Stimulated activated memory B cell treated with anti-CD40 and anti-IgM and Interleukin-4, amounts not matched to agents 10 μg/mL and 1 μg/mL and 100 μg/mL, for 72 hours (primary cell): ENCODE results near the gene ISLR2.

ENCODE experiments used
- ATAC-seq: fragments of 150-1000 bp; cut with Tn5 transposase; 2 replicates; pipeline ENCODE4 v1.10.0; 2021
- H3K27ac Mint-ChIP-seq: one replicate; pipeline ENCODE4 v1.8.0; 2022; ENCODE audit warnings: mild to moderate bottlenecking, mixed read lengths
- H3K27me3 Mint-ChIP-seq: one replicate; pipeline ENCODE4 v1.8.0; 2022; ENCODE audit warnings: mixed read lengths
- H3K36me3 Mint-ChIP-seq: one replicate; pipeline ENCODE4 v1.8.0; 2022; ENCODE audit warnings: mixed read lengths
- H3K4me1 Mint-ChIP-seq: one replicate; pipeline ENCODE4 v1.8.0; 2022; ENCODE audit warnings: mixed read lengths
- H3K4me3 Mint-ChIP-seq: one replicate; pipeline ENCODE4 v1.8.0; 2022; ENCODE audit warnings: mild to moderate bottlenecking, moderate library complexity, mixed read lengths
- H3K9me3 Mint-ChIP-seq: one replicate; pipeline ENCODE4 v1.8.0; 2022; ENCODE audit warnings: mixed read lengths

ISLR2 gene

GRCh38 chr15:74123658-74124057, 6.7 kb upstream of the ISLR2 start:
- no peak for ATAC-seq
- peaks cover 20% of the 10 kb centered on the region for H3K27me3 Mint-ChIP-seq
- no peak overlapping the region for H3K27ac Mint-ChIP-seq
- peaks cover 61% of the 10 kb centered on the region for H3K4me1 Mint-ChIP-seq
- no peak overlapping the region for H3K4me3 Mint-ChIP-seq
- H3K36me3 Mint-ChIP-seq, result no peaks in the 10 kb centered on the region
- H3K9me3 Mint-ChIP-seq, result no peaks in the 10 kb centered on the region

DNA sequence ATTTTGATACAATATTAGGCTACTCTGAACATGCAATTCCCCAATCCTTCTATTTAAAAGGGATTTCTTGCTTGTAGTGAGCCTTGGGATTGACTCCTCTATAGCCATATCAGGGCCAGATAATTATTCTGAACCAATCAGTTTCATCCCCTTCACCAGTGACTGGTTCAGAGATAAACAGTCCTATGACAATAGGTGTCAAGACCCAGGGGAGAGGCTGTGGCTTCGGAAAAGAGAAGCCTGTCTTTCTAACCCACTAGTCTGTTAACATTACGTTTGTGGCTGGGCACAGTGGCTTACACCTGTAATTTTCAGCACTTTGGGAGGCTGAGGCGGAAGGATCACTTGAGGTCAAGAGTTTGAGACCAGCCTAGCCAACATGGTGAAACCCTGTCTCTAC, 6.2 kb upstream of the ISLR2 start:
- Mint-ChIP-seq H3K9me3 (no peaks in the 10 kb centered on the region), H3K27ac (no peak overlapping the region), H3K4me3 (no peak overlapping the region), H3K27me3 (peaks cover 26% of the 10 kb centered on the region), H3K36me3 (no peaks in the 10 kb centered on the region), H3K4me1 (peaks cover 66% of the 10 kb centered on the region)
- no peak for ATAC-seq

- Mint-ChIP-seq H3K27ac (no peak overlapping the region), H3K27me3 (peaks cover 31% of the 10 kb centered on the region), H3K36me3 (no peaks in the 10 kb centered on the region)
These were observed 5.6 kb upstream of the ISLR2 start for GRCh38 chr15:74124759-74125158.

DNA sequence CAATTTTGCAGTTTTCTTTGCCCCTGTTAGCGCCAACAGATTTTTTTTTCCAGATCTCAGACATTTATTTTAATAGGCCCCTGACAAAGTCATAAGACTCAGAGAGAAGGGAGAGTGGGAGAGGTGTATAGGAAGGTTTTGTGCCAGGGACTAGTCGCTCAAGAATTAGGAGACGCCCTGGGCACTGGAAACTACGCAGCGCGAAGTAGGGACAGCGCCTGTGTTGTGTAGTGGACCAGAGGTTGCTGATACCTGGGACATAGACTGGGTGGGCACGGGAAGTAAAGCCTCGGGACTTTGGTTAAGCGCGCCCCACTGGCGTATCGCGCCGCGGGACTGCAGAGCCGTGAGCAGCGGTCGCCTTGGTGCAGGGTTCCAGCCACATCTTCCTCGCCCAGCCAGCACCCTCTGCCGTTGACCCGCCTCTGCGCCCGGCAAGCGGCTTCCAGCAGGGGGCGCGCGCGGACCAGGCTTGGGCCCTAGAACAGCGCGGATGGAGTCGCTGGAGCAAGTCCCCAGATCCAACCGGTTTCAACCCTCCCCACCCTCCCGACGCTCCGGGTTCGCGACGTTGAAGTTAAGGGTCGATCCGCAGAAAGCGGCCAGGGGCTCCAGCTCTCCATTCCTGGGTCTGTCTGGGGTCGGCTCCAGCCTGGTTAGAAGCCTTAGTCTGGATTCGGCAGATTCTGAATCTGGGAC, 3.0 kb upstream of the ISLR2 start:
- peak; percentile 89 for ATAC-seq
- Mint-ChIP-seq H3K27me3 (peaks cover 58% of the 10 kb centered on the region), H3K36me3 (no peaks in the 10 kb centered on the region), H3K27ac (no peak overlapping the region), H3K9me3 (no peaks in the 10 kb centered on the region), H3K4me1 (peaks cover 60% of the 10 kb centered on the region), H3K4me3 (peak overlapping the region; percentile 44)

More at GRCh38 chr15:74124759-74125158, 5.6 kb upstream of the ISLR2 start:
- Mint-ChIP-seq H3K9me3 (no peaks in the 10 kb centered on the region), H3K4me1 (peaks cover 72% of the 10 kb centered on the region), H3K4me3 (no peak overlapping the region)
- ATAC-seq, result no peak

DNA sequence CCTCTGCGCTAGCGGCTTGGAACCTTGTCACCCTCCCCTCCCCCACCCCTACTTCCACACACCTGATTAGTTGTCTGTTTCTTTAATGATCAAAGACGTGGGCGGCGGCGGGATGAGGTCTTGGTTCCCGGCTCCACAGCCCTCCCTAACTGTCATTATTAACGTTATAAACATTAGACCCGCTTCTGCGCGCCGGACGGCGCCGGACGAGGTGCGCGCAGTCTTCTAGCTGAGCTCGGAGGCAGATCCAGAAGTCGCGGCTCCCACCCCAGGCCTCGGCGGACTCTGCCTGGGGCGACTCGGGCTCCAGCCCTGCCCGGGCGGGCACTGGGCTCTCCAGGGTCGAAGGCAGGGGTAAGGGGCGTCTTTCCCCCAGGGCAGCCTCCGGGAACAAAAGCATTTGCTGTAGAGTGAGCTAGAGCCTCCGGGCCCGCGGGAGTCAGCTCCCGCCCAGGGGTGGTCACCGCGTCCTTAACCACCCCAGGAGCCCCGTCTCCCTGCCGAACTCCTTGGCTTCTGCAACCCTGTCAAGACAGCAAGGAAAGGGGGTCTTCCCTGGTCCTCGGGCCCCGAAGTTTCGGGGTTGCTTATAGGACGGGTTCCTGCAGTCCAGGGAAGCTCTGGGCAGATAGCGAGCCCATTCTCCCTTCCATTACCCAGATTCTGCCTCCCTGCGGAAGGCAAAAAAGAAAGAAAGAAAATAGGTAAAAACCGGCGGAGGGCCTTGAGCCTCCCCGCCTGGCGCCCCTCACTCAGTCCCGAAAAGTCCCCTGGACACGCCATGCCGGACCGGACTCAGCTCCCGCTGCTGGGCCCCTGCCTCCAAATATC, 2.2 kb upstream of the ISLR2 start:
- peaks cover 65% of the 10 kb centered on the region for H3K27me3 Mint-ChIP-seq

DNA sequence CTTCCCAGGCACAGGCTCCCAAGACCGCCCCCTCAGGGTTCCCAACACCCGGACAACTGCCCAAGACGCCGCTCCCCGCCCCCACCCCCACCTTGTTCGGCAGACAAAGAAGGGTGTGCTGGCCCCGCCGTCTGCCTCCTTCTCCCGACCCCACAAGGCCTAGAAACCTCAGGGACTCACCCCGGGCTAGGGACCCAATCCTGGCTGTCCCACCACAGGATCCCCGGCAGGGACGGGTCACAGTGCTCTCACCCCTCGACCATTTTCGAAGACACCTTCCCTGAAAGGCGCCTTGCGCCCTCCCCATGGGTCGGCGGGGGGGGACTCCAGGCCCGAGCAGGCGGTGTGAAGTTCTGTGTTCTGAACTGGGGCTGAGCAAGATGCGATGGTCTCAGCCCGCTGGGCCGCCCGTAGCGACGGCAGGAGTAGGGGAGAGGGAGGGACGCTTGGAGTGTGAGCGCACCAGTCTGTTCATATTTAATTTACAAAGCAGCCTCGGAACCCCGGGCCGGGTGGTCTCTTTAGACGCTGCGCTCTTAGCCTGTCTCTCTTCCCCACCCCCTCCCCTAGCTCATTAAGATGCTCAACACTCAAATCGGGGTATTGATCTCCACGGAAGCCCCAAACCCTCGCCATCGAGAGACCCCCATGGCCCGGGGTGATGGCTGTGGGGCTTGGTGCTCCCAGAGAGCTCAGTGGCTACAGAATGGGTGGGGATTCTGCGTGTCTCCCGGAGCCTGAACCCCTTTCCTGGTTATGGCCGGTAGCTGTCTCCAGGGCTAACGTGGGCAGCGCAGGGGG, 1.4 kb upstream of the ISLR2 start:
- no peak for ATAC-seq
- peaks cover 46% of the 10 kb centered on the region for H3K4me1 Mint-ChIP-seq
- H3K27ac Mint-ChIP-seq, result no peak overlapping the region
- no peaks in the 10 kb centered on the region for H3K9me3 Mint-ChIP-seq
- H3K4me3 Mint-ChIP-seq, result peak overlapping the region; percentile 67
- peaks cover 72% of the 10 kb centered on the region for H3K27me3 Mint-ChIP-seq
- no peaks in the 10 kb centered on the region for H3K36me3 Mint-ChIP-seq

More for the DNA sequence above, 2.2 kb upstream of the ISLR2 start:
- no peak overlapping the region for H3K27ac Mint-ChIP-seq
- H3K36me3 Mint-ChIP-seq, result no peaks in the 10 kb centered on the region
- ATAC-seq, result no peak
- H3K9me3 Mint-ChIP-seq, result no peaks in the 10 kb centered on the region
- H3K4me1 Mint-ChIP-seq, result peaks cover 52% of the 10 kb centered on the region
- H3K4me3 Mint-ChIP-seq, result peak overlapping the region; percentile 44

- peaks cover 39% of the 10 kb centered on the region for H3K4me1 Mint-ChIP-seq
- no peaks in the 10 kb centered on the region for H3K36me3 Mint-ChIP-seq
- peak overlapping the region; percentile 36 for H3K4me3 Mint-ChIP-seq
- H3K9me3 Mint-ChIP-seq, result no peaks in the 10 kb centered on the region
- peaks cover 78% of the 10 kb centered on the region for H3K27me3 Mint-ChIP-seq
- no peak overlapping the region for H3K27ac Mint-ChIP-seq
- ATAC-seq, result no peak
These were observed 716 bp upstream of the ISLR2 start for GRCh38 chr15:74129586-74130154.

DNA sequence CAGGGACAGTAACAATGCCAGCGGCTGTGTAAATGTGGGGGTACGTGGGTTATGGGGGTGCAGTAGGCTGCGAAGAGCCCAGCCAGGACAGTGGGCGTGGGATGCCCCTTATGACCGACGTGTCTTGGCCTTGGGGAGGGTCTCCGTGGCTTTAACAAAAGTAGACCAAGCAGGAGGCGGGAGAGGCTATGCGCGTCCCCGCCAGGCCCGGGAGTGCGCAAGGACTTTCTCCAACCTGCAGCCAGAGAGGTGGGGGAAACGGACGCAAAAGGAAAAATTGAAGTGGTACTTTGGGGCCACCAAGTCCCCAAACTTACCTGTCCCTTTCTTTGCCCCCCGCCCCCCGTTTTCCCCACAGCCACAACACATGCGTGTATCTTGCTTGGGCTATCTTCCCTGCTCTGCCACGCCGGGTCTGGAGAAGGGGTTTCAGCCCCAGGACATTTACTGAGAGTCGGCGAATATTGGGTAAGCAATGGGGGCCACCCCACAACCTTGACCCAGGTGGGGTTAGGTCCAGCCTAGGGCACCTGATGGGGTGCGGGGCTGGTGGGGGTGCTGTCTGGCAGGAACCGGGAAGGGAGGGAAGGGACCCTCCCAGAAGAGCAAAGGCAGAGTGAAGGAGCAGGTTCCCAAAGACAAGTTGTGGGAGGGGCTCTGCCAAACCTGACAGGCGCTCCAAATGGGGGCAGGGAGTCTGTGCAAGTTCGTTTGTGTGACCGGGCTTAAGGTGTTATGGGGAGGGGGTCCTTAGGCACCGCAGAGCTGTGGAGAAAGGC, 652 bp downstream of the ISLR2 start:
- Mint-ChIP-seq H3K27me3 (peaks cover 92% of the 10 kb centered on the region), H3K4me1 (peaks cover 49% of the 10 kb centered on the region), H3K27ac (no peak overlapping the region), H3K36me3 (no peaks in the 10 kb centered on the region), H3K9me3 (no peaks in the 10 kb centered on the region), H3K4me3 (no peak overlapping the region)
- ATAC-seq, result no peak

DNA sequence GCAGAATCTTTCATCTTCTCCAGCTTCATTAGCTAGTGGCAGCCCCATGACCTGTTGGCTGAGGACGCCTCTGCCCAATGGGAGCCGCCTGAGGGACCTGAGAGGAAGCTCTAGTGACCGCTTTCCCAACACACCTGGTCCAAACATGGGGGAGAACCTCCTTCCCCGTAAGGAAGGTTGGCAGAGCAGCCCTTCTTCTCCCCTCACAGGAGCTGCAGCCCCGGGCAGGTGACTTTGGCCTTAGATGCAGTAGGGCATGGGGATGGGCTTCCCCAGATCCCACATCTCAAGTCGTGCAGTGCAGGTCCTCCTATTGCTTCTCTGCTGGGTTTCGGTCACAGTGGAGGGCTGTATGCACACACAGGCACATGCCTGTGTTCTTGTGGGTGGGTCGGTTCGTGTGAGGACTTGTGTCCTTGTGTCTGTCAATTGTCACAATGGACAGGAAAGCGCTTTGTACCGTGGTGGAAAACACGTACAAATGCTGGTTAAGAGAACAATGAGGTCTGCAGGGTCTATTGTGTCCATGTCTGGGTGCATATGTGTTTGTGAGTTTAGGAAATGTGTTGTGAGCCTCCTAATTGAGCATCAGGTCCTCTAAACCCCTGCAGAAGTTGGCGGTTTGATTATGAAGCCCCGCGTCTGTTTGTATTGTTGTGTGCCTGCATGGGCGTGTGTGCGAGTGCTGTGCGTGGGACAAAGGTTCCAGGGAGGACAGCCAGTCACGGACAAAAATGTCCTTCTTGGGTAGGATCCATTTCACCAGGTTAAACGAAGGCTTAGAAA, 1.4 kb downstream of the ISLR2 start:
- no peak for ATAC-seq
- Mint-ChIP-seq H3K9me3 (no peaks in the 10 kb centered on the region), H3K4me3 (peak overlapping the region; percentile 42), H3K27ac (no peak overlapping the region), H3K4me1 (peaks cover 57% of the 10 kb centered on the region), H3K27me3 (peaks cover 98% of the 10 kb centered on the region), H3K36me3 (no peaks in the 10 kb centered on the region)

- Mint-ChIP-seq H3K27me3 (peaks cover 98% of the 10 kb centered on the region), H3K9me3 (no peaks in the 10 kb centered on the region), H3K4me1 (peaks cover 55% of the 10 kb centered on the region), H3K36me3 (no peaks in the 10 kb centered on the region), H3K4me3 (no peak overlapping the region), H3K27ac (no peak overlapping the region)
- ATAC-seq, result no peak
These were observed 2.6 kb downstream of the ISLR2 start for GRCh38 chr15:74132681-74133651.

DNA sequence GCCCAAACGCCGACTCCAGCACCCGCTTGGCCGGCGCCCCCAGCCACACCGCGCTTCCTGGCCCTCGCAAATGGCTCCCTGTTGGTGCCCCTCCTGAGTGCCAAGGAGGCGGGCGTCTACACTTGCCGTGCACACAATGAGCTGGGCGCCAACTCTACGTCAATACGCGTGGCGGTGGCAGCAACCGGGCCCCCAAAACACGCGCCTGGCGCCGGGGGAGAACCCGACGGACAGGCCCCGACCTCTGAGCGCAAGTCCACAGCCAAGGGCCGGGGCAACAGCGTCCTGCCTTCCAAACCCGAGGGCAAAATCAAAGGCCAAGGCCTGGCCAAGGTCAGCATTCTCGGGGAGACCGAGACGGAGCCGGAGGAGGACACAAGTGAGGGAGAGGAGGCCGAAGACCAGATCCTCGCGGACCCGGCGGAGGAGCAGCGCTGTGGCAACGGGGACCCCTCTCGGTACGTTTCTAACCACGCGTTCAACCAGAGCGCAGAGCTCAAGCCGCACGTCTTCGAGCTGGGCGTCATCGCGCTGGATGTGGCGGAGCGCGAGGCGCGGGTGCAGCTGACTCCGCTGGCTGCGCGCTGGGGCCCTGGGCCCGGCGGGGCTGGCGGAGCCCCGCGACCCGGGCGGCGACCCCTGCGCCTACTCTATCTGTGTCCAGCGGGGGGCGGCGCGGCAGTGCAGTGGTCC, 3.5 kb downstream of the ISLR2 start:
- no peaks in the 10 kb centered on the region for H3K36me3 Mint-ChIP-seq
- no peak for ATAC-seq
- peaks cover 98% of the 10 kb centered on the region for H3K27me3 Mint-ChIP-seq
- no peaks in the 10 kb centered on the region for H3K9me3 Mint-ChIP-seq
- peaks cover 46% of the 10 kb centered on the region for H3K4me1 Mint-ChIP-seq
- no peak overlapping the region for H3K4me3 Mint-ChIP-seq
- H3K27ac Mint-ChIP-seq, result no peak overlapping the region

DNA sequence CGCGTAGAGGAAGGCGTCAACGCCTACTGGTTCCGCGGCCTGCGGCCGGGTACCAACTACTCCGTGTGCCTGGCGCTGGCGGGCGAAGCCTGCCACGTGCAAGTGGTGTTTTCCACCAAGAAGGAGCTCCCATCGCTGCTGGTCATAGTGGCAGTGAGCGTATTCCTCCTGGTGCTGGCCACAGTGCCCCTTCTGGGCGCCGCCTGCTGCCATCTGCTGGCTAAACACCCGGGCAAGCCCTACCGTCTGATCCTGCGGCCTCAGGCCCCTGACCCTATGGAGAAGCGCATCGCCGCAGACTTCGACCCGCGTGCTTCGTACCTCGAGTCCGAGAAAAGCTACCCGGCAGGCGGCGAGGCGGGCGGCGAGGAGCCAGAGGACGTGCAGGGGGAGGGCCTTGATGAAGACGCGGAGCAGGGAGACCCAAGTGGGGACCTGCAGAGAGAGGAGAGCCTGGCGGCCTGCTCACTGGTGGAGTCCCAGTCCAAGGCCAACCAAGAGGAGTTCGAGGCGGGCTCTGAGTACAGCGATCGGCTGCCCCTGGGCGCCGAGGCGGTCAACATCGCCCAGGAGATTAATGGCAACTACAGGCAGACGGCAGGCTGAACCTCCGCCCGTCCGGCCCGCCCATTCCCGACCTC, 4.1 kb downstream of the ISLR2 start:
- Mint-ChIP-seq H3K27me3 (peaks cover 98% of the 10 kb centered on the region), H3K27ac (no peak overlapping the region), H3K4me1 (peaks cover 39% of the 10 kb centered on the region), H3K4me3 (no peak overlapping the region), H3K36me3 (no peaks in the 10 kb centered on the region), H3K9me3 (no peaks in the 10 kb centered on the region)
- no peak for ATAC-seq
